ENCODE measurements around the gene SLC9A8.

SLC9A8 gene

DNA sequence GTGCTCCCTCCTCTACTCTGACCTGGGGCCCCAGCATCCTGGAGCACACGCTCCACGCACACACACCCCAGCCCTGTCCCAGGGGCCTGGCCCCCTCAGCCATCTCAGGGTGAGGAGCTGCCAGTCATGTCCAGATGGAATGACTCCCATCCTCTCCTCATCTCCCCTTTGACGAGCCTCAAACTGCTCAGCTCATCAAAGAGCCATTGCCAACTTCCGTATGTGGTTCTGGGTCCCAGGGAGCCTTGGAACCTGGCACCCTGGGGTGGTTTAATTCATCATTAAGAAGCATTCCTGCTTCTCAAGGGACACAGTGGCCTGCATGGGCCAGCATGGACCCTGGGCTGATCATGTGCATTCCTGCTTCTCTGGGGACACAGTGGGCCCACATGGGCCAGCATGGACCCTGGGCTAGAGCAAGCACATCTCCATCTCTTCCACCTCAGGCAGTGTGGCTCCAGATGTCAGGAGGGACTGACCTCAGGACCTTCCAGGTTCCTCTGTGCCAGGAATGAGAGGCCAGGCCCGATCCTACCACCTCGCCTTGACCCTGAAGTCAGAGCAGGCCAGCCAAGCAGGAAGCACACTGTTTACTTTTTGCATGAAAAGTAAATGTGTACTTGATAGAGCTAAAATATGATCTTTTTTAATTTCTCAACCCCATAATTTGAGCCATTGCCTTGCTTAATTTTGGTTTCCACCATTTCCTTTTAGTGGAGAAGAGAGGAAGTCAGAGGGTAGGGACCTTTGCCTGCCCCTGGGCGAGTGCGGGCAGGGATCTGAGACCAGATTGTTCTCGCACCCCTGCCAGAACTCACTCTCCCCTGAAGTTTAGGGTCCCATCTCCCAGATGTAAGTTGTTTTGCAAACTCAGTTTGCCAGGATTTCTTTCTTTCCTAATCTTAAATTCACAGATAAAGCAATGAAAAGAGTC is 76.6 kb downstream of the SLC9A8 start:
- ATAC-seq: no peak
- no peak for TF ChIP-seq OSR1 (CRISPR knock-in tag; IDR thresholded peaks at IDR 0.05)
- no peak for TF ChIP-seq ZFP30 (CRISPR knock-in tag; IDR thresholded peaks at IDR 0.05)
- no peak for TF ChIP-seq ZC3H10 (CRISPR knock-in tag; IDR thresholded peaks at IDR 0.05)
- TF ChIP-seq RARB (CRISPR knock-in tag; IDR thresholded peaks at IDR 0.05): no peak
- no peak for TF ChIP-seq ZFP3 (CRISPR knock-in tag; IDR thresholded peaks at IDR 0.05)
- TF ChIP-seq, protein P1, sequence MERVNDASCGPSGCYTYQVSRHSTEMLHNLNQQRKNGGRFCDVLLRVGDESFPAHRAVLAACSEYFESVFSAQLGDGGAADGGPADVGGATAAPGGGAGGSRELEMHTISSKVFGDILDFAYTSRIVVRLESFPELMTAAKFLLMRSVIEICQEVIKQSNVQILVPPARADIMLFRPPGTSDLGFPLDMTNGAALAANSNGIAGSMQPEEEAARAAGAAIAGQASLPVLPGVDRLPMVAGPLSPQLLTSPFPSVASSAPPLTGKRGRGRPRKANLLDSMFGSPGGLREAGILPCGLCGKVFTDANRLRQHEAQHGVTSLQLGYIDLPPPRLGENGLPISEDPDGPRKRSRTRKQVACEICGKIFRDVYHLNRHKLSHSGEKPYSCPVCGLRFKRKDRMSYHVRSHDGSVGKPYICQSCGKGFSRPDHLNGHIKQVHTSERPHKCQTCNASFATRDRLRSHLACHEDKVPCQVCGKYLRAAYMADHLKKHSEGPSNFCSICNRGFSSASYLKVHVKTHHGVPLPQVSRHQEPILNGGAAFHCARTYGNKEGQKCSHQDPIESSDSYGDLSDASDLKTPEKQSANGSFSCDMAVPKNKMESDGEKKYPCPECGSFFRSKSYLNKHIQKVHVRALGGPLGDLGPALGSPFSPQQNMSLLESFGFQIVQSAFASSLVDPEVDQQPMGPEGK (CRISPR knock-in tag; IDR thresholded peaks at IDR 0.05; ENCODE audit: borderline replicate concordance): no peak
- TF ChIP-seq, protein P2, sequence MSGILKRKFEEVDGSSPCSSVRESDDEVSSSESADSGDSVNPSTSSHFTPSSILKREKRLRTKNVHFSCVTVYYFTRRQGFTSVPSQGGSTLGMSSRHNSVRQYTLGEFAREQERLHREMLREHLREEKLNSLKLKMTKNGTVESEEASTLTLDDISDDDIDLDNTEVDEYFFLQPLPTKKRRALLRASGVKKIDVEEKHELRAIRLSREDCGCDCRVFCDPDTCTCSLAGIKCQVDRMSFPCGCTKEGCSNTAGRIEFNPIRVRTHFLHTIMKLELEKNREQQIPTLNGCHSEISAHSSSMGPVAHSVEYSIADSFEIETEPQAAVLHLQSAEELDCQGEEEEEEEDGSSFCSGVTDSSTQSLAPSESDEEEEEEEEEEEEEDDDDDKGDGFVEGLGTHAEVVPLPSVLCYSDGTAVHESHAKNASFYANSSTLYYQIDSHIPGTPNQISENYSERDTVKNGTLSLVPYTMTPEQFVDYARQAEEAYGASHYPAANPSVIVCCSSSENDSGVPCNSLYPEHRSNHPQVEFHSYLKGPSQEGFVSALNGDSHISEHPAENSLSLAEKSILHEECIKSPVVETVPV (CRISPR knock-in tag; IDR thresholded peaks at IDR 0.05): no peak
- TF ChIP-seq PPARA (CRISPR knock-in tag; IDR thresholded peaks at IDR 0.05; ENCODE audit: borderline replicate concordance): no peak
- TF ChIP-seq, protein P3, sequence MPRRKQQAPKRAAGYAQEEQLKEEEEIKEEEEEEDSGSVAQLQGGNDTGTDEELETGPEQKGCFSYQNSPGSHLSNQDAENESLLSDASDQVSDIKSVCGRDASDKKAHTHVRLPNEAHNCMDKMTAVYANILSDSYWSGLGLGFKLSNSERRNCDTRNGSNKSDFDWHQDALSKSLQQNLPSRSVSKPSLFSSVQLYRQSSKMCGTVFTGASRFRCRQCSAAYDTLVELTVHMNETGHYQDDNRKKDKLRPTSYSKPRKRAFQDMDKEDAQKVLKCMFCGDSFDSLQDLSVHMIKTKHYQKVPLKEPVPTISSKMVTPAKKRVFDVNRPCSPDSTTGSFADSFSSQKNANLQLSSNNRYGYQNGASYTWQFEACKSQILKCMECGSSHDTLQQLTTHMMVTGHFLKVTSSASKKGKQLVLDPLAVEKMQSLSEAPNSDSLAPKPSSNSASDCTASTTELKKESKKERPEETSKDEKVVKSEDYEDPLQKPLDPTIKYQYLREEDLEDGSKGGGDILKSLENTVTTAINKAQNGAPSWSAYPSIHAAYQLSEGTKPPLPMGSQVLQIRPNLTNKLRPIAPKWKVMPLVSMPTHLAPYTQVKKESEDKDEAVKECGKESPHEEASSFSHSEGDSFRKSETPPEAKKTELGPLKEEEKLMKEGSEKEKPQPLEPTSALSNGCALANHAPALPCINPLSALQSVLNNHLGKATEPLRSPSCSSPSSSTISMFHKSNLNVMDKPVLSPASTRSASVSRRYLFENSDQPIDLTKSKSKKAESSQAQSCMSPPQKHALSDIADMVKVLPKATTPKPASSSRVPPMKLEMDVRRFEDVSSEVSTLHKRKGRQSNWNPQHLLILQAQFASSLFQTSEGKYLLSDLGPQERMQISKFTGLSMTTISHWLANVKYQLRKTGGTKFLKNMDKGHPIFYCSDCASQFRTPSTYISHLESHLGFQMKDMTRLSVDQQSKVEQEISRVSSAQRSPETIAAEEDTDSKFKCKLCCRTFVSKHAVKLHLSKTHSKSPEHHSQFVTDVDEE (CRISPR knock-in tag; IDR thresholded peaks at IDR 0.05): no peak

DNA sequence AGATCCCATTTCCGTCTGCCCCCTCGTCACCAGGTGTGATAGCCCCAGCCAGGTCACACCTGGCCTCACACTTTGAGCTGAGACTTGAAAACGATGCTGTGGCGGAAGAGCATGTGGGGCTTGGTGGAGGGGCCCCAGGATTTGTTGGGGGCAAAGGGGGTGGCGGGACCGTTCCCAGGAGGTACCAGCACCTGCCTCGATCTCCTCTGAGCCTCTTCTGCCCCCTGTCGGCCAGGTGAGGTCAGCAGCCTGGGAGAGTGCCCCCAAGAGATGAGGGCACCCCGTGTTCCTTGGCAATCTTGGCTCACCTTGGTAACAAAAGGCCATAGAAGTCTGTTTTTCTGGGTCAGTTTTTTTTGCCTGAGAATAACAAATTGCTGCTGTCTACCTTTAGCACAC is 77.3 kb downstream of the SLC9A8 start:
- ATAC-seq: no peak
- TF ChIP-seq ARNTL (CRISPR knock-in tag; IDR thresholded peaks at IDR 0.05; ENCODE audit: borderline replicate concordance, low read depth) (no peak), TOX (CRISPR knock-in tag; IDR thresholded peaks at IDR 0.05; ENCODE audit: borderline replicate concordance) (no peak), OSR1 (CRISPR knock-in tag; IDR thresholded peaks at IDR 0.05) (no peak), CSDC2 (CRISPR knock-in tag; IDR thresholded peaks at IDR 0.05) (no peak), ZC3H10 (CRISPR knock-in tag; IDR thresholded peaks at IDR 0.05) (no peak)
- TF ChIP-seq, protein P4, sequence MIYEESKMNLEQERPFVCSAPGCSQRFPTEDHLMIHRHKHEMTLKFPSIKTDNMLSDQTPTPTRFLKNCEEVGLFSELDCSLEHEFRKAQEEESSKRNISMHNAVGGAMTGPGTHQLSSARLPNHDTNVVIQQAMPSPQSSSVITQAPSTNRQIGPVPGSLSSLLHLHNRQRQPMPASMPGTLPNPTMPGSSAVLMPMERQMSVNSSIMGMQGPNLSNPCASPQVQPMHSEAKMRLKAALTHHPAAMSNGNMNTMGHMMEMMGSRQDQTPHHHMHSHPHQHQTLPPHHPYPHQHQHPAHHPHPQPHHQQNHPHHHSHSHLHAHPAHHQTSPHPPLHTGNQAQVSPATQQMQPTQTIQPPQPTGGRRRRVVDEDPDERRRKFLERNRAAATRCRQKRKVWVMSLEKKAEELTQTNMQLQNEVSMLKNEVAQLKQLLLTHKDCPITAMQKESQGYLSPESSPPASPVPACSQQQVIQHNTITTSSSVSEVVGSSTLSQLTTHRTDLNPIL (CRISPR knock-in tag; IDR thresholded peaks at IDR 0.05; ENCODE audit: low read depth): no peak
- TF ChIP-seq, protein P5, sequence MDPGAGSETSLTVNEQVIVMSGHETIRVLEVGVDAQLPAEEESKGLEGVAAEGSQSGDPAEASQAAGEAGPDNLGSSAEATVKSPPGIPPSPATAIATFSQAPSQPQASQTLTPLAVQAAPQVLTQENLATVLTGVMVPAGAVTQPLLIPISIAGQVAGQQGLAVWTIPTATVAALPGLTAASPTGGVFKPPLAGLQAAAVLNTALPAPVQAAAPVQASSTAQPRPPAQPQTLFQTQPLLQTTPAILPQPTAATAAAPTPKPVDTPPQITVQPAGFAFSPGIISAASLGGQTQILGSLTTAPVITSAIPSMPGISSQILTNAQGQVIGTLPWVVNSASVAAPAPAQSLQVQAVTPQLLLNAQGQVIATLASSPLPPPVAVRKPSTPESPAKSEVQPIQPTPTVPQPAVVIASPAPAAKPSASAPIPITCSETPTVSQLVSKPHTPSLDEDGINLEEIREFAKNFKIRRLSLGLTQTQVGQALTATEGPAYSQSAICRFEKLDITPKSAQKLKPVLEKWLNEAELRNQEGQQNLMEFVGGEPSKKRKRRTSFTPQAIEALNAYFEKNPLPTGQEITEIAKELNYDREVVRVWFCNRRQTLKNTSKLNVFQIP (CRISPR knock-in tag; IDR thresholded peaks at IDR 0.05; ENCODE audit: borderline replicate concordance, low read depth): no peak

DNA sequence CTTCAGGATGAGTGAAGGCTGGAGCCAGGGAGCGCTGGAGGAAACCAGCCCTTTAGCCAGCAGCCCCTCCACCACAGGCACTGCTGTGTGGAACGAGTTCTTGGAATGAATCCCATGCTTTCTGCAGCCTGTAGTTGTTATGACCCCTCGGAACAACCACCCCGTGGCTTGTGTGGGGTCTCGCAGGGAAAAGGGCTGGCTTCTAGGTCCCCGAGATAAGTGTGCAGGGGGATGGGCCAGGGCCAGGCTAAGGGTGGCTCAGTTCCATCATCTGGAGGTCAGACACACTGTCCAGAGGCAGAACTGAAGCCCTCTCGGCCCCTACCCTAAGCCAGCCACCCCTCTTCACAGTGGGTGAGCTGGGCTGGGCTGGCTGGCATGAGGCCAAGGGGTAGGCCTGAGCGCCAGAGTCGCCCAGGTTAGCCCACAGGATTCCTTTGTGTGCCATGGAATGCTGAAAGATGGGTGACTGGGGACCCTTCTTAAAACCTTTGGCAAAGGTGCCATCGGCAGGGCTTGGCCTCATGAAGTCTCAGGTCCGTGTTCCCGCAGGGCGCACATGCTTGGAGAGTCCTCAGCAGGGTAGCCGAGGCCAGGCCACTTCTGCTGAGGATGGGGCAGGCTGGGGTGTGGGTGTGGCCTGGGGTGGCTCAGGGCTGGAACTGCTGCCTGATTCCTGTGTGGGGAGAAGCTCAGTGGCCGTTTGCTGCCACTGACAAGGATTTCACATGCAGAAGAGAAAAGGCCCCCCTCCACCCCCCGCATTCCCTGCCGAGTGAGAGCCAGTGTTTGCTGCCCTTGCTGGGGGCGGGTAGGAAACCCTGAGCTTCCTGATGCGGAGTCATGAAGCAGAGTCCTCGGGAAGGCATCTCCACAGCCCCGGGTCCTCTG is 78.1 kb downstream of the SLC9A8 start:
- no peak for ATAC-seq

More for the DNA sequence above, 78.1 kb downstream of the SLC9A8 start:
- TF ChIP-seq PPARA (CRISPR knock-in tag; IDR thresholded peaks at IDR 0.05; ENCODE audit: borderline replicate concordance) (no peak), CSDC2 (CRISPR knock-in tag; IDR thresholded peaks at IDR 0.05) (no peak), ARNTL (CRISPR knock-in tag; IDR thresholded peaks at IDR 0.05; ENCODE audit: borderline replicate concordance, low read depth) (no peak), ZFP30 (CRISPR knock-in tag; IDR thresholded peaks at IDR 0.05) (no peak), ESRRG (CRISPR knock-in tag; IDR thresholded peaks at IDR 0.05) (no peak), BACH2 (CRISPR knock-in tag; IDR thresholded peaks at IDR 0.05; ENCODE audit: borderline replicate concordance) (no peak), TOX (CRISPR knock-in tag; IDR thresholded peaks at IDR 0.05; ENCODE audit: borderline replicate concordance) (no peak)

Data from SK-N-SH treated with all-trans-retinoic acid at 6 μM for 48 hours (cell line).